HuH-7.5 (cell line): ENCODE measurements around the gene ALKBH4.
A peak's percentile ranks its signal among the peaks of the same experiment; 100 is the strongest.
"Not testable (repeated sequence)": the region's sequence is repeated elsewhere in the genome, so short reads cannot be mapped to it uniquely, and the experiment has no call there.

Experiments
- DNase-seq: peaks from one replicate; pipeline ENCODE4 v3.0.0; 2011; ENCODE audit warnings: low spot score

Gene ALKBH4

GRCh38 chr7:102464577-102465280 lies at the start of gene ALKBH4, which contains the start of gene LRWD1:
Gene ALKBH4, minus strand, starts transcription at chr7:102464863. Its CDS starts 27 bp downstream, at chr7:102464836.
Gene LRWD1, plus strand, starts transcription at chr7:102464984. Its CDS starts 97 bp downstream, at chr7:102465081.
- peak; percentile 99 for DNase-seq

GRCh38 chr7:102512642-102513221 lies 48.1 kb upstream of the ALKBH4 start:
- not testable (repeated sequence) for DNase-seq

- not testable (repeated sequence) for DNase-seq
Measured at GRCh38 chr7:102511860-102512522, 47.3 kb upstream of the ALKBH4 start.

GRCh38 chr7:102510575-102510974 lies 45.9 kb upstream of the ALKBH4 start:
- not testable (repeated sequence) for DNase-seq

- DNase-seq = not testable (repeated sequence)
Measured at GRCh38 chr7:102507410-102508088, 42.9 kb upstream of the ALKBH4 start.

GRCh38 chr7:102505298-102506185 lies 40.9 kb upstream of the ALKBH4 start:
- not testable (repeated sequence) for DNase-seq

GRCh38 chr7:102503141-102503540 lies 38.5 kb upstream of the ALKBH4 start:
- DNase-seq = not testable (repeated sequence)

GRCh38 chr7:102498321-102498720 lies 33.7 kb upstream of the ALKBH4 start:
- not testable (repeated sequence) for DNase-seq

GRCh38 chr7:102497308-102497707 lies 32.6 kb upstream of the ALKBH4 start:
- not testable (repeated sequence) for DNase-seq

GRCh38 chr7:102496861-102497260 lies 32.2 kb upstream of the ALKBH4 start:
- not testable (repeated sequence) for DNase-seq

GRCh38 chr7:102494473-102495149 lies 29.9 kb upstream of the ALKBH4 start:
- not testable (repeated sequence) for DNase-seq

GRCh38 chr7:102494026-102494425 lies 29.4 kb upstream of the ALKBH4 start:
- not testable (repeated sequence) for DNase-seq

GRCh38 chr7:102493220-102493935 lies 28.7 kb upstream of the ALKBH4 start:
- not testable (repeated sequence) for DNase-seq

GRCh38 chr7:102490529-102491075 lies 25.9 kb upstream of the ALKBH4 start:
- DNase-seq = not testable (repeated sequence)

GRCh38 chr7:102484317-102484716 lies 19.7 kb upstream of the ALKBH4 start:
- DNase-seq = not testable (repeated sequence)

GRCh38 chr7:102481962-102482361 lies 17.3 kb upstream of the ALKBH4 start:
- not testable (repeated sequence) for DNase-seq

- DNase-seq = not testable (repeated sequence)
Measured at GRCh38 chr7:102479982-102480637, 15.4 kb upstream of the ALKBH4 start.

- DNase-seq = not testable (repeated sequence)
Measured at GRCh38 chr7:102479209-102479584, 14.5 kb upstream of the ALKBH4 start.
